H9 (cell line): ENCODE results near the gene HOXB8. TPM values are rescaled to one million over a fixed set of nuclear protein-coding genes. Genes with fewer than 3 reads are reported as not detected.

Source experiments
- DNase-seq: peaks from one replicate; pipeline ENCODE4 v3.0.0-alpha.2; 2017
- H2AFZ ChIP-seq: one replicate; pipeline ENCODE4 v1.6.1; 2013; ENCODE audit warnings: mild to moderate bottlenecking, low read length, control low read depth, moderate library complexity
- H2AK5ac ChIP-seq: 2 replicates; pipeline ENCODE4 v1.6.1; 2013; ENCODE audit warnings: low read length, control low read depth, mixed read lengths; ENCODE audit not compliant: insufficient read length
- H2BK120ac ChIP-seq: one replicate; pipeline ENCODE4 v1.6.1; 2013; ENCODE audit warnings: low read depth, mild to moderate bottlenecking, low read length, control low read depth, inconsistent platforms; ENCODE audit not compliant: poor library complexity, severe bottlenecking
- H2BK12ac ChIP-seq: 2 replicates; pipeline ENCODE4 v1.6.1; 2013; ENCODE audit warnings: low read length, control low read depth, mixed read lengths, low read depth; ENCODE audit not compliant: insufficient read length
- H2BK15ac ChIP-seq: 2 replicates; pipeline ENCODE4 v1.6.1; 2013; ENCODE audit warnings: low read depth, low read length, control low read depth
- H2BK20ac ChIP-seq: one replicate; pipeline ENCODE4 v1.6.1; 2013; ENCODE audit warnings: low read depth, mild to moderate bottlenecking, low read length, control low read depth, inconsistent platforms; ENCODE audit not compliant: poor library complexity, severe bottlenecking
- H2BK5ac ChIP-seq: 2 replicates; pipeline ENCODE4 v1.6.1; 2013; ENCODE audit warnings: low read length, control low read depth, mixed read lengths; ENCODE audit not compliant: insufficient read length
- H3K14ac ChIP-seq: 2 replicates; pipeline ENCODE4 v1.6.1; 2013; ENCODE audit warnings: low read length, control low read depth; ENCODE audit not compliant: insufficient read depth
- H3K18ac ChIP-seq: 2 replicates; pipeline ENCODE4 v1.6.1; 2013; ENCODE audit warnings: low read depth, mild to moderate bottlenecking, mixed read lengths, low read length, control low read depth; ENCODE audit not compliant: insufficient read length
- H3K23ac ChIP-seq: 2 replicates; pipeline ENCODE4 v1.6.1; 2013; ENCODE audit warnings: low read length, control low read depth, mixed read lengths, low read depth; ENCODE audit not compliant: insufficient read length
- H3K23me2 ChIP-seq: 2 replicates; pipeline ENCODE4 v1.6.1; 2013; ENCODE audit warnings: low read depth, mild to moderate bottlenecking, mixed read lengths, low read length, control low read depth; ENCODE audit not compliant: insufficient read length, poor library complexity, severe bottlenecking
- H3K27ac ChIP-seq: 2 replicates; pipeline ENCODE4 v1.5.1; 2013; ENCODE audit warnings: low read length, control low read depth, mixed read lengths, low read depth; ENCODE audit not compliant: insufficient read length
- H3K27me3 ChIP-seq: 2 replicates; pipeline ENCODE4 v1.6.1; 2013; ENCODE audit warnings: low read length, control low read depth, inconsistent platforms; ENCODE audit not compliant: insufficient read depth
- H3K4ac ChIP-seq: 2 replicates; pipeline ENCODE4 v1.6.1; 2013; ENCODE audit warnings: low read depth, mild to moderate bottlenecking, control low read depth, inconsistent platforms, low read length, moderate library complexity
- H3K4me1 ChIP-seq: 2 replicates; pipeline ENCODE4 v1.6.1; 2013; ENCODE audit warnings: low read length, control low read depth, inconsistent platforms; ENCODE audit not compliant: insufficient read depth
- H3K4me2 ChIP-seq: 2 replicates; pipeline ENCODE4 v1.6.1; 2013; ENCODE audit warnings: low read length, control low read depth, mixed read lengths; ENCODE audit not compliant: insufficient read length, insufficient read depth
- H3K56ac ChIP-seq: 2 replicates; pipeline ENCODE4 v1.6.1; 2013; ENCODE audit warnings: low read depth, mild to moderate bottlenecking, mixed read lengths, low read length, control low read depth; ENCODE audit not compliant: insufficient read length
- H3K79me1 ChIP-seq: 2 replicates; pipeline ENCODE4 v1.6.1; 2013; ENCODE audit warnings: low read depth, mild to moderate bottlenecking, moderate library complexity, low read length, control low read depth, inconsistent platforms; ENCODE audit not compliant: insufficient read depth, poor library complexity, severe bottlenecking
- H3K79me2 ChIP-seq: 2 replicates; pipeline ENCODE4 v1.6.1; 2013; ENCODE audit warnings: low read length, control low read depth, inconsistent platforms; ENCODE audit not compliant: insufficient read depth
- H3K9ac ChIP-seq: 2 replicates; pipeline ENCODE4 v1.6.1; 2013; ENCODE audit warnings: low read length, control low read depth, mixed read lengths; ENCODE audit not compliant: insufficient read length; ENCODE audit errors: extremely low read depth
- H3K9me3 ChIP-seq: one replicate; pipeline ENCODE4 v1.6.1; 2013; ENCODE audit warnings: low read depth, low read length, inconsistent platforms; ENCODE audit not compliant: control insufficient read depth
- H3T11ph ChIP-seq: one replicate; pipeline ENCODE4 v1.6.1; 2013; ENCODE audit warnings: mild to moderate bottlenecking, low read length, control low read depth, inconsistent platforms
- H4K20me1 ChIP-seq: one replicate; pipeline ENCODE4 v1.6.1; 2013; ENCODE audit not compliant: control insufficient read depth, insufficient read length, insufficient read depth
- H4K5ac ChIP-seq: 2 replicates; pipeline ENCODE4 v1.6.1; 2013; ENCODE audit warnings: low read depth, mild to moderate bottlenecking, mixed read lengths, low read length, control low read depth; ENCODE audit not compliant: insufficient read length
- H4K8ac ChIP-seq: replicated peaks from 2 replicates; pipeline ENCODE4 v1.6.1; 2013; ENCODE audit warnings: low read length, control low read depth, mixed read lengths, low read depth; ENCODE audit not compliant: insufficient read length
- H4K91ac ChIP-seq: 2 replicates; pipeline ENCODE4 v1.6.1; 2013; ENCODE audit warnings: low read depth, mild to moderate bottlenecking, moderate library complexity, mixed read lengths, low read length, control low read depth; ENCODE audit not compliant: insufficient read length
- H3K27ac Mint-ChIP-seq, 3 experiments: 2 replicates in 2 of 3; 3 replicates in 1 of 3; pipeline ENCODE4 v1.8.0; 2020 to 2021; ENCODE audit warnings: mixed read lengths in 3 of 3, mild to moderate bottlenecking in 1 of 3, moderate library complexity in 1 of 3
- H3K27me3 Mint-ChIP-seq: 2 replicates; pipeline ENCODE4 v1.8.0; 2021; ENCODE audit warnings: low read depth, mild to moderate bottlenecking, moderate library complexity, mixed read lengths
- H3K36me3 Mint-ChIP-seq, 3 experiments: 2 replicates in 2 of 3; 3 replicates in 1 of 3; pipeline ENCODE4 v1.8.0; 2020 to 2021; ENCODE audit warnings: low read depth in 3 of 3, mixed read lengths in 3 of 3; ENCODE audit not compliant: insufficient read depth in 1 of 3
- H3K4me1 Mint-ChIP-seq, 2 experiments: 2 replicates each; pipeline ENCODE4 v1.8.0; 2020; ENCODE audit warnings: mixed read lengths in 2 of 2
- H3K4me3 Mint-ChIP-seq, 2 experiments: 2 replicates in 1 of 2; 3 replicates in 1 of 2; pipeline ENCODE4 v1.8.0; 2020 to 2021; ENCODE audit warnings: mild to moderate bottlenecking in 2 of 2, mixed read lengths in 2 of 2, moderate library complexity in 1 of 2
- H3K9me3 Mint-ChIP-seq, 2 experiments: 2 replicates in 1 of 2; 3 replicates in 1 of 2; pipeline ENCODE4 v1.8.0; 2020; ENCODE audit warnings: mild to moderate bottlenecking in 2 of 2, mixed read lengths in 2 of 2, moderate library complexity in 1 of 2
- WGBS: extraction: QIAGEN DNeasy Blood & Tissue Kit; methylation state at CpG from one replicate; pipeline ENCODE4 v1.1.7; 2013; ENCODE audit warnings: missing lambda C conversion rate, low lambda C conversion rate, mixed read lengths; ENCODE audit not compliant: insufficient read length; ENCODE audit errors: extremely low coverage; 5-methylcytosine and 5-hydroxymethylcytosine counted together
- total RNA-seq: library from RNA; stranded (reverse); gene quantifications from 2 replicates; pipeline ENCODE4 v1.2.1, GENCODE V29; 2021
- TF ChIP-seq, protein P1 (sequence below): fragments of 200-600 bp; sonication (generic); conservative IDR thresholded peaks from 3 replicates; pipeline ENCODE4 v1.8.0; 2021; ENCODE audit warnings: antibody characterized with exemption, mild to moderate bottlenecking

The HOXB8 gene
- total RNA-seq, 1 experiment from 2014 or later, result not detected

DNA sequence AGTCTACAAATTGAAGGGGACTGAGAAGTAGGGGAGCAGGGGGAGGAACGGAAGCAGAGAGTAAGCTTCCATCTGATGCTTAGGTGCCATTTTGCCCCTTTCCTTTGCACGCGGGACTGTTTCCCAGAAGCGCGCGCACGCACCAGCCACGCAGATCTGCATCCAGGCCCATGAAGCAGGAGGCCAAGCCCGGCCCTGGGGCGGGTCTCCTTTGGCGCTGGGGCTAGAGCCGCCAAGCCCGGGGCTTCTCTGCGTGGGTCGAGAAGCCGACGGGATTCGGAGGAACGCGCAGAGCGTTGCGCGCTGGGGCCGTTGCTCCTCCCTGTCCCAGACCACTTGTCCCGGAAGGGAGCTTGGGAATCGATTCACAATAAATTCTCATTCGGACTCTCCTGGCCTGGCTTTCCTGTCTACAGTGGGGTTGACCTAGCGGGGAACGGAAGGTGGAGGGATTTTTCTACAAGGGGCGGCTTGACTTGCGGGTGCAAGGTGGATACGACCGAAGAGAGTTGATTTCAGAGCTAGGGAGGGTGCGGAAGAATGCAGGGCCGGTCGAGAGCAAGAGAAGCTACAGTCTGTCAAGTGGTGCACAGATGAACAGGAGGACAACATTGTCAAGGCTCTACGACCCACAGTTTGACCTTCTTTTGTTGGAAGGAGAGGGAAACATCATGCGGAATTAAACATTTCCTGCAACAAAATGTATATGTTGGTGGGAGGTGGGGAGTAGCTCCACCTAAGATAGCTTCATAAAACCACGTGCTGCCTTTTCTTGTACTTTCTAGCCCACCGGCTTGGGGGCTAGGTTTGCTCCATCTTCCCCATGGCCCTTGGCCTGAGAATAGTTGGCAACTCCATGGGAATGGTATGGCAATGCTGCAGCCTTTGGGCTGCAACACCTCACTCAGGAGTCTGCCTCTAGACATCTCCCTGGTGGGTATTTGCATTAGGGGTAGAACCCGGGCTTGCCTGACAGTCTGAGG lies 6.6 kb upstream of the HOXB8 start:
- H3K23ac ChIP-seq, result no peak overlapping the region
- H2BK12ac ChIP-seq, result no peak overlapping the region
- no peak overlapping the region for H4K8ac ChIP-seq
- H2AFZ ChIP-seq, result no peak overlapping the region
- H3K4ac ChIP-seq, result no peak overlapping the region
- TF ChIP-seq, protein P1, sequence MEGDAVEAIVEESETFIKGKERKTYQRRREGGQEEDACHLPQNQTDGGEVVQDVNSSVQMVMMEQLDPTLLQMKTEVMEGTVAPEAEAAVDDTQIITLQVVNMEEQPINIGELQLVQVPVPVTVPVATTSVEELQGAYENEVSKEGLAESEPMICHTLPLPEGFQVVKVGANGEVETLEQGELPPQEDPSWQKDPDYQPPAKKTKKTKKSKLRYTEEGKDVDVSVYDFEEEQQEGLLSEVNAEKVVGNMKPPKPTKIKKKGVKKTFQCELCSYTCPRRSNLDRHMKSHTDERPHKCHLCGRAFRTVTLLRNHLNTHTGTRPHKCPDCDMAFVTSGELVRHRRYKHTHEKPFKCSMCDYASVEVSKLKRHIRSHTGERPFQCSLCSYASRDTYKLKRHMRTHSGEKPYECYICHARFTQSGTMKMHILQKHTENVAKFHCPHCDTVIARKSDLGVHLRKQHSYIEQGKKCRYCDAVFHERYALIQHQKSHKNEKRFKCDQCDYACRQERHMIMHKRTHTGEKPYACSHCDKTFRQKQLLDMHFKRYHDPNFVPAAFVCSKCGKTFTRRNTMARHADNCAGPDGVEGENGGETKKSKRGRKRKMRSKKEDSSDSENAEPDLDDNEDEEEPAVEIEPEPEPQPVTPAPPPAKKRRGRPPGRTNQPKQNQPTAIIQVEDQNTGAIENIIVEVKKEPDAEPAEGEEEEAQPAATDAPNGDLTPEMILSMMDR, result no peak
- H2BK15ac ChIP-seq, result no peak overlapping the region
- no peak overlapping the region for H4K91ac ChIP-seq
- H2BK5ac ChIP-seq, result no peak overlapping the region
- no CpG with 5 or more reads among the region's 41 CpGs for WGBS
- H3K18ac ChIP-seq, result no peak overlapping the region
- no peak overlapping the region for H2AK5ac ChIP-seq
- H3K27ac Mint-ChIP-seq, result no peak overlapping the region
- peaks cover 100% of the 10 kb centered on the region for H3K27me3 Mint-ChIP-seq
- peaks cover 0 to 2% (median 0%) of the 10 kb centered on the region in 3 experiments; a peak in 1 of 7 replicates for H3K36me3 Mint-ChIP-seq
- no peak overlapping the region for H3K56ac ChIP-seq
- no peak overlapping the region for H2BK20ac ChIP-seq
- H3K9ac ChIP-seq, result no peak overlapping the region
- peaks cover 3 to 23% of the 10 kb centered on the region in 2 experiments; a peak in 3 of 5 replicates for H3K9me3 Mint-ChIP-seq
- no peak for DNase-seq
- H4K20me1 ChIP-seq, result no peaks in the 10 kb centered on the region
- H3K4me1 ChIP-seq, result no peaks in the 10 kb centered on the region; the same call in 1 of the 2 replicates
- H3K79me1 ChIP-seq, result no peaks in the 10 kb centered on the region
- H3K23me2 ChIP-seq, result peaks cover 5% of the 10 kb centered on the region
- H3K4me1 Mint-ChIP-seq, result peaks cover 4 to 21% of the 10 kb centered on the region in 2 experiments
- no peak overlapping the region for H4K5ac ChIP-seq
- no peaks in the 10 kb centered on the region for H3K9me3 ChIP-seq
- no peak overlapping the region for H3K14ac ChIP-seq
- H3K27ac ChIP-seq, result no peak overlapping the region
- no peak overlapping the region; a peak in 1 of 5 replicates for H3K4me3 Mint-ChIP-seq
- no peaks in the 10 kb centered on the region for H3K79me2 ChIP-seq
- H3K4me2 ChIP-seq, result no peak overlapping the region
- peaks cover 97% of the 10 kb centered on the region for H3K27me3 ChIP-seq
- no peak overlapping the region for H3T11ph ChIP-seq
- H2BK120ac ChIP-seq, result no peak overlapping the region
